ENCODE results near the gene PCNT. TPM values are rescaled to one million over a fixed set of nuclear protein-coding genes. Genes with fewer than 3 reads are reported as not detected.

PCNT gene, protein sequence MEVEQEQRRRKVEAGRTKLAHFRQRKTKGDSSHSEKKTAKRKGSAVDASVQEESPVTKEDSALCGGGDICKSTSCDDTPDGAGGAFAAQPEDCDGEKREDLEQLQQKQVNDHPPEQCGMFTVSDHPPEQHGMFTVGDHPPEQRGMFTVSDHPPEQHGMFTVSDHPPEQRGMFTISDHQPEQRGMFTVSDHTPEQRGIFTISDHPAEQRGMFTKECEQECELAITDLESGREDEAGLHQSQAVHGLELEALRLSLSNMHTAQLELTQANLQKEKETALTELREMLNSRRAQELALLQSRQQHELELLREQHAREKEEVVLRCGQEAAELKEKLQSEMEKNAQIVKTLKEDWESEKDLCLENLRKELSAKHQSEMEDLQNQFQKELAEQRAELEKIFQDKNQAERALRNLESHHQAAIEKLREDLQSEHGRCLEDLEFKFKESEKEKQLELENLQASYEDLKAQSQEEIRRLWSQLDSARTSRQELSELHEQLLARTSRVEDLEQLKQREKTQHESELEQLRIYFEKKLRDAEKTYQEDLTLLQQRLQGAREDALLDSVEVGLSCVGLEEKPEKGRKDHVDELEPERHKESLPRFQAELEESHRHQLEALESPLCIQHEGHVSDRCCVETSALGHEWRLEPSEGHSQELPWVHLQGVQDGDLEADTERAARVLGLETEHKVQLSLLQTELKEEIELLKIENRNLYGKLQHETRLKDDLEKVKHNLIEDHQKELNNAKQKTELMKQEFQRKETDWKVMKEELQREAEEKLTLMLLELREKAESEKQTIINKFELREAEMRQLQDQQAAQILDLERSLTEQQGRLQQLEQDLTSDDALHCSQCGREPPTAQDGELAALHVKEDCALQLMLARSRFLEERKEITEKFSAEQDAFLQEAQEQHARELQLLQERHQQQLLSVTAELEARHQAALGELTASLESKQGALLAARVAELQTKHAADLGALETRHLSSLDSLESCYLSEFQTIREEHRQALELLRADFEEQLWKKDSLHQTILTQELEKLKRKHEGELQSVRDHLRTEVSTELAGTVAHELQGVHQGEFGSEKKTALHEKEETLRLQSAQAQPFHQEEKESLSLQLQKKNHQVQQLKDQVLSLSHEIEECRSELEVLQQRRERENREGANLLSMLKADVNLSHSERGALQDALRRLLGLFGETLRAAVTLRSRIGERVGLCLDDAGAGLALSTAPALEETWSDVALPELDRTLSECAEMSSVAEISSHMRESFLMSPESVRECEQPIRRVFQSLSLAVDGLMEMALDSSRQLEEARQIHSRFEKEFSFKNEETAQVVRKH (N-terminal part only)
- total RNA-seq: 39.9 TPM

DNA sequence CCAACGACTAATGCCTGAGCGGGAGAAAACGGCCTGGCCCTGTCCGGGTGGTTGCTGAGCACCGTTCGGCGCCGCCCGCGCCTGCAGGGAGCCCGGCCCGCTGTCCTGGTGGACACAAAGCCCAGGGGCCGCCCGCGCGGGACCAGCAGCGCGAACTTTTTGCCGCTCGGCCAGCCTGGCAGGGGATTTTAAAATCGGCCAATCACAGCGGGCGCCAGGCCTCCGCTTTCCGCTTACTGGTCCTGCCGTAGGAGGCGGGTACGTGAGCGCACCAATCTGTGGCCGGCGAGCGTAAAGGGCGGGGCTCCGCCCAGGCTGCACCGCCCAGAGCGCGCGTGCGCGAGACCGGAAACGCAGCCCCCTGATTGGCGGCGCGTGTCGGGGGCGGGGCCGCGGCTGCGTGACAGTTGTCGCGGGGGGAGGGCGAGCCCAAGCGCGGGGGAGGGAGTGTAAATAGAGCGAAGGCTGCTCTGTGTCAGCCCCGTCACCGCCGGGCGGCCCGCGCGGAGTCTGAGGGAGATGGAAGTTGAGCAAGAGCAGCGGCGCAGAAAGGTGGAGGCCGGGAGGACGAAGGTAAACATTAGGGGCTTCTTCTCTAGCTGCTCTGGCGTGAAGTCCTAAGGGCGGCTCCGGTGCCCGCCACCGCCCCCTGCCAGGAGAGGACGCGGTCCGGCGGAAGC, at the start of gene PCNT, which contains the start of gene C21orf58:
TSS of gene PCNT (plus strand) at position 447 of the 680 bp plus-strand sequence. CDS start at position 520, 73 bp downstream.
TSS of gene C21orf58 (minus strand) at position 161 of the 680 bp plus-strand sequence. CDS start 1,132 bp downstream, outside the sequence.
- peak; percentile 92 to 99 for DNase-seq (ENCODE audit: low spot score in 2 of 2)
- Histone ChIP-seq H3K27ac (peak within 1 kb of the TSS; percentile 97), H3K4me3 (peak within 1 kb of the TSS; percentile 81 to 98), H3K4me1 (peaks cover 15 to 20% of the 10 kb centered on the region in 2 donors), H3K27me3 (no peaks in the 10 kb centered on the region), H3K9me3 (no peaks in the 10 kb centered on the region), H3K36me3 (peaks cover 0 to 8% of the 10 kb centered on the region in 2 donors)
- TF ChIP-seq CTCF (IDR thresholded peaks at IDR 0.05): peak in 1 of 3 experiments; percentile 4
- intact Hi-C loops (cut with DNase I): loop anchor here (1.0 to 10.0 kb wide), 6 partner anchors 38 to 1449 kb away; partner anchors contain the start of genes DIP2A, PTTG1IP and YBEY

DNA sequence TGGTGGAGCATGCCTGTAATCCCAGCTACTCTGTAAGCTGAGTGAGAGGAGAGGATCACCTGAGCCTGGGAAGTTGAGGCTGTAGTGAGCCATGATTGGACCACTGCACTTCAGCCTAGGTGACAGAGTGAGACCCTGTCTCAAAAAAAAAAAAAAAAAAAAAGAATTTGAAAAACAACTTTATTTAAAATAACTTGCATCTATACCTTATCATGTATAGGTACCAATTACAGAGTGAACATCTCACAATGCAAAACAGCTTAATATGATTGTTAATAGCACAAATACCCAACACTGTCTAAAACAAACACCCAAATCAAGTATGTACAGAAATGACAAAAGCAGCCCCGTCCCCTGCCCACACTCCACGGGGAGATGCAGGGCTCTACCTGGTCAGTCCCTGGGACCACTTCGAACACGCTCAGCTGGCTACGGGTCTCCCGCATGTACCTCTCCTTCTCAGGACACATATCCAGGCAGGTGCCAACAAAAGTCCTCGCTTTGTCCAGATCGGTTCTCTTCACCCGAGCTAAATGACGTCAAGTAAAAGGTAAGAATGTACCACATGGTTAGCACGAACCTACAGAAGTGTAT, 49.1 kb upstream of the PCNT start:
- H3K4me1 ChIP-seq: no peaks in the 10 kb centered on the region
- no peak for DNase-seq (ENCODE audit: low spot score in 2 of 2)
- intact Hi-C loops (cut with DNase I): no loop called here
- TF ChIP-seq CTCF (IDR thresholded peaks at IDR 0.05): no peak
- H3K27me3 ChIP-seq: no peaks in the 10 kb centered on the region
- no peaks in the 10 kb centered on the region for H3K9me3 ChIP-seq
- no peak overlapping the region for H3K27ac ChIP-seq
- peaks cover 85 to 98% of the 10 kb centered on the region in 2 donors for H3K36me3 ChIP-seq
- H3K4me3 ChIP-seq: no peak overlapping the region

- intact Hi-C loops (cut with DNase I): loop anchor here (10.0 kb wide), 1 partner anchor 309 kb away; no protein-coding TSS in a partner anchor
Observed at GRCh38 chr21:46284077-46284644, 39.8 kb upstream of the PCNT start.

GRCh38 chr21:46284733-46285132, 39.2 kb upstream of the PCNT start:
- peaks cover 19 to 30% of the 10 kb centered on the region in 2 donors for H3K4me1 ChIP-seq
- DNase-seq (ENCODE audit: low spot score in 2 of 2): no peak
- H3K27ac ChIP-seq: peak overlapping the region; percentile 21 to 96
- no peaks in the 10 kb centered on the region for H3K27me3 ChIP-seq
- no peak for TF ChIP-seq CTCF (IDR thresholded peaks at IDR 0.05)
- peak overlapping the region; percentile 72 to 92 for H3K4me3 ChIP-seq
- intact Hi-C loops (cut with DNase I): loop anchor here (10.0 kb wide), 1 partner anchor 310 kb away; no protein-coding TSS in a partner anchor
- no peaks in the 10 kb centered on the region for H3K9me3 ChIP-seq
- H3K36me3 ChIP-seq: peaks cover 15 to 28% of the 10 kb centered on the region in 2 donors

More at GRCh38 chr21:46284077-46284644, 39.8 kb upstream of the PCNT start:
- TF ChIP-seq CTCF (IDR thresholded peaks at IDR 0.05): no peak
- H3K27ac ChIP-seq: peak overlapping the region in 1 of 2 donors; percentile 21
- no peaks in the 10 kb centered on the region for H3K9me3 ChIP-seq
- H3K27me3 ChIP-seq: no peaks in the 10 kb centered on the region
- no peak for DNase-seq (ENCODE audit: low spot score in 2 of 2)
- H3K4me1 ChIP-seq: peaks cover 19 to 30% of the 10 kb centered on the region in 2 donors
- H3K4me3 ChIP-seq: peak overlapping the region; percentile 72 to 92
- peaks cover 20 to 33% of the 10 kb centered on the region in 2 donors for H3K36me3 ChIP-seq

Data from ascending aorta (tissue), 2 donors.